GM10266 (cell line): ENCODE results near the gene MYT1.
A peak's percentile ranks its signal among the peaks of the same experiment; 100 is the strongest.

Experiments
- DNase-seq: peaks from one replicate; pipeline ENCODE4 v3.0.0; 2012; ENCODE audit errors: extremely low spot score
- TF ChIP-seq, protein P1 (sequence below): IDR thresholded peaks from 2 replicates; pipeline ENCODE4 v1.5.1; 2012; ENCODE audit warnings: mild to moderate bottlenecking, low read depth; ENCODE audit not compliant: control insufficient read depth, insufficient read depth; ENCODE audit errors: missing control alignments

The MYT1 gene

DNA sequence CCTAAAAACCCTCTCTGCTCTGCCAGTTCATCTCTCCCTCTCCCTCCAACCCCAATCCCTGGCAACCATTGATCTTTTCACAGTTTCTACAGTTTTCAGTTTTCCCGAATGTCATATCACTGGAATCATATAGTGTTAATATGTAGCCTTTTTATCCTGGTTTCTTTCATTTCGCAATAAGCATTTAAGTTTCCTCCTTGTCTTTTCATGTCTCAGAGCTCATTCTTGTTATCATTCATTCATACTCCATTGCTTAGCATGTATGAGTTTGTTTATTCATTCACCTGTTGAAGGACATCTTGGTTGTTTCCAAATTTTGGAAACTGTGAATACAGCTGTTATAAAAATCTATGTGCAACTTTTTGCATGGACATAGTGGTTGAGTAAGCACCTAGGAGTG, 85.8 kb downstream of the MYT1 start:
- TF ChIP-seq, protein P1, sequence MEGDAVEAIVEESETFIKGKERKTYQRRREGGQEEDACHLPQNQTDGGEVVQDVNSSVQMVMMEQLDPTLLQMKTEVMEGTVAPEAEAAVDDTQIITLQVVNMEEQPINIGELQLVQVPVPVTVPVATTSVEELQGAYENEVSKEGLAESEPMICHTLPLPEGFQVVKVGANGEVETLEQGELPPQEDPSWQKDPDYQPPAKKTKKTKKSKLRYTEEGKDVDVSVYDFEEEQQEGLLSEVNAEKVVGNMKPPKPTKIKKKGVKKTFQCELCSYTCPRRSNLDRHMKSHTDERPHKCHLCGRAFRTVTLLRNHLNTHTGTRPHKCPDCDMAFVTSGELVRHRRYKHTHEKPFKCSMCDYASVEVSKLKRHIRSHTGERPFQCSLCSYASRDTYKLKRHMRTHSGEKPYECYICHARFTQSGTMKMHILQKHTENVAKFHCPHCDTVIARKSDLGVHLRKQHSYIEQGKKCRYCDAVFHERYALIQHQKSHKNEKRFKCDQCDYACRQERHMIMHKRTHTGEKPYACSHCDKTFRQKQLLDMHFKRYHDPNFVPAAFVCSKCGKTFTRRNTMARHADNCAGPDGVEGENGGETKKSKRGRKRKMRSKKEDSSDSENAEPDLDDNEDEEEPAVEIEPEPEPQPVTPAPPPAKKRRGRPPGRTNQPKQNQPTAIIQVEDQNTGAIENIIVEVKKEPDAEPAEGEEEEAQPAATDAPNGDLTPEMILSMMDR = no peak
- no peak for DNase-seq

DNA sequence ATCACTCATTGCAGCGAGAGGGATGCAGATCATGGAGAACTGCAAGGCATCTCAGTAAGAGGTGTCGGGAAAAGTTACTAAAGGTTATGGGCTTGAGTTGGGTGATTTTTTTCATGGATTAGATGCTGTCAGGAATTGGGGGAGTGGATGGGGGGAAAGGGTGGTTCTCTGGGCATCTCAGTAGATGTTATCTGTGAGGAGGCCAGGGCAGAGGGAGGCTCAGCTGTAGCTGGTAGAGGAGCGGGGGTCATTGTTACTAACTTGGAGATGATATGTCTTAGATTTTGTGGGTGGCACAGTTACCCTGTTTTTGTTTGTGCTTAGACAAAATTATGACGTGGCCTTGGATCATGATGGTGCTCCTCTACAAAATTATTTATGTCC, 88.7 kb downstream of the MYT1 start:
- DNase-seq = no peak
- TF ChIP-seq, protein P1 = no peak

DNA sequence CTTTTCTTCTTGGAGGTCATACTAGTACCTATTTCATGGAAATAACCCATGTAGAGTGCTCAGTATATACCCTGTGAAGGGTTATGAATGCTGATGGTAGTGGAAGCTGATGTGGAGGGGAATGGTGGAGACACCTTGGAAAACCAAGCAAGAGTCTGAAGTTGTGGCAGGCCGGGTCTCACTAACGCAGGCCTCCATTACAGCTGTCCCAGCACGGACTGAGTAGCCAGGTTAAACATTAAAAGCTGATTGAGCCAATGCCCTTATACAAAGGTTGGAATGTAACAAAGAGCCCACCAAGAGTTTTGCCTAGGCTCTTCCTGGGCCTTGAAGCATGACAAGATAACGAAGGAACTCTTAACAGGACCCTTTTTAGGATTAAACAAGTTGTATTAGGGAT, 89.2 kb downstream of the MYT1 start:
- no peak for DNase-seq
- TF ChIP-seq, protein P1 = no peak

DNA sequence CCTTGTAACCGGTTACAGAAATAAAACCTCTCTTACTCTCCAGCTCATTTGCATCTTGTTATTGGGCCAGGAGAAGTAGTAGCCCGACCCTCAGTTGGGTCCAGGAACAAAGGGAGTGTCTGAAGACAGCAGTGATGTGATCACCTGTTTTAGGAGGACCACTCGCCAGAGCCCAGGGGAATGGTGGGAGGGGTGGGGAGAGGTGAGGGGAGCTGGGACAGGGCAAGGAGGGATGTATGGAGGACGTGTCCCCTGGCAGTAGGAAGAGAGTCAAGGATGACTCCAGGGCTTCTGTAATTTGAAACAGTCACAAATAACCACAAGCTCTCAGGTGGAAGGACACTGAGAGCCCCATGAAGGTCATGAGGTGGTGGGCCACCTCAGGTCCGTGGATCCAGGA, 89.9 kb downstream of the MYT1 start:
- TF ChIP-seq, protein P1 = no peak
- no peak for DNase-seq

DNA sequence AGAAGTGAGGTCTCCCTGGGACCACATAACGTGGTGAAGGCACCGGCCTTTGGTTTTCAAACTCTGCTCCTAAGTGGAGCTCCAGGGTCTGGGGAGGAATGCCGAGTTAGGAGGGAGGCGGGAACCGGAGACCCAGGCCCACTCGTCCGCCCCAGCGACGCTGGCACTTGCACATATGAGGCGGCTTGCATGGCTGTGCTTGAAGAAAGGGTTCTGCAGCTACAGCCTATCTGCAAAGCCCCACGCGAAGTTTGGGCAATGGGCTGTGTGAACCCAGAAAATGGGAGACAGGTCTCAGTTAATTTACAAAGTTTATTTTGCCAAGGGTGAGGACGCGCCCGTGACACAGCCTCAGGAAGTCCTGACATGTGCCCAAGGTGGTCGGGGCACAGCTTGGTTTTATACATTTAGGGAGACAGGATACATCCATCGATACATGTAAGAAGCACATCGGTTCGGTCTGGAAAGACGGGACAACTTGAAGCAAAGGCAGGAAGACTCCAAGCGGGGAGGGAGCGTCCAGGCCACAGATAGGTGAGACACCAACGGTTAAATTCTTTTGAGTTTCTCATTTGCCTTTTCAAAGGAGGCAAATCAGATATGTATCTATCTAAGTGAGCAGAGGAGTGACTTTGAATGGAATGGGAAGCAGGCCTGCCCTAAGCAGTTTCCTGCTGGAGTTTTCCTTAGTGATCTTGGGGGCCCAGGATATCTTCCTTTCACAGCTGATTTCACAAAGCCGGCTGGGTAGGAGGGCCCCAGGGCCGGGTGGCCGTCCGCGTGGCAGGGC, 90.5 kb downstream of the MYT1 start:
- TF ChIP-seq, protein P1 = no peak
- DNase-seq = no peak

DNA sequence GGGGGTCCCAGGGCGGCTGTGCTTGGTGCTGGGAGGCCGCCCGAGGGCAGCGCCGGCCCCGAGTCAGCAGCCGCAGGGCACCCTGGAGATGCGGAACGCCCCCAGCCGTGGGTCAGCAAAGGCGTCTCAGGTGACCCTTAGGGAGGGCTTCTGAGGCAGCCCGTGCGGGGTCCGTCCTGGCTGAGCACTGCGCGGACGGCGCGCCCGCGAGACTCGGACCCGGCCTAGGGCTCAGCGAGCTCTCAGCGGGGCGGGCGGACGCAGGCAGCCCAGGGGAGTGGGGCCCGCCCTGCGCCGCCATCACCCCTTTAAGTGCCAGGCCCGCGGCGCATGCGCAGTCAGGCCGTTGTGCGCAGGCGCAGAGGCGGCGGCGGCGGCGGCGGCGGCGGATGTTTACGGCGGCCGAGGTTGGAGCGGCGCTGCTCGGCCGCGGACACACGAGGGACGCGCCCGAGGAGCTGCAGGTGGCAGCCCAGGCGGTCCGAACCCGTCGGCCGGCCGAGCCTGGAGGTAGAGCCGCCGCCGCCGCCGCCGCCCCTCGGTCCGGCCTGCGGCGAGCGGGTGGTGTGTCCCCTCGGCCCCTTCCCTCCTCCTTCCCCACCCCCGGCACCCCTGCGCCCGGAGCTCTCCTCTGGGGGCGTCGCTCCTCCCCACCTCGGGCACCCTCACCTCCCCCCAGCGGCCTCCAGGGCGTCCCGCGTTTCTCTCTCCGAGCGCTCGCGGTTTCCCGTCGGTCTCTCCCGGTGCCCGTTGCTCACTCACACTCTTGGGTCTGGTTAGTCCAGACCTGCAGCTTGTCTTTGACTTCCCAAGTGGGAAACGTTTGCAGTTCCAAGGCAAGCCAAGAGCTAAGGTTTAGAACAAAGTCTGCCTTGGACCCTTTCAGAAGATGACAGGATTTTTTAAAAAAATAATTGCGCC, 91.4 kb downstream of the MYT1 start, which contains the start of gene PCMTD2:
Gene PCMTD2 (plus strand): TSS at position 388 of the 921 bp plus-strand sequence. CDS start 4,218 bp downstream, outside the sequence.
- TF ChIP-seq, protein P1 = no peak
- peak; percentile 98 for DNase-seq
